Stomach smooth muscle (tissue), 2 donors: ENCODE results near the gene AKR1A1.

ENCODE experiments used
- H3K27ac ChIP-seq: one replicate; pipeline ENCODE4 v1.7.0; 2013; ENCODE audit warnings: mild to moderate bottlenecking, low read length, inconsistent platforms
- H3K27me3 ChIP-seq, 2 donors: one replicate each; pipeline ENCODE4 v1.7.0; 2013; ENCODE audit warnings: low read length in 2 of 2; ENCODE audit not compliant: insufficient read depth in 2 of 2, control insufficient read depth in 1 of 2
- H3K36me3 ChIP-seq, 2 donors: one replicate each; pipeline ENCODE4 v1.7.0; 2013; ENCODE audit warnings: low read length in 2 of 2; ENCODE audit not compliant: control insufficient read depth in 2 of 2, insufficient read depth in 2 of 2
- H3K4me1 ChIP-seq: one replicate; pipeline ENCODE4 v1.7.0; 2013; ENCODE audit warnings: low read length; ENCODE audit not compliant: control insufficient read depth, insufficient read depth
- H3K4me3 ChIP-seq, 2 donors: one replicate each; pipeline ENCODE4 v1.7.0; 2013; ENCODE audit warnings: low read length in 2 of 2
- H3K9ac ChIP-seq, 2 donors: one replicate each; pipeline ENCODE4 v1.7.0; 2013; ENCODE audit warnings: low read length in 2 of 2, mild to moderate bottlenecking in 1 of 2
- H3K9me3 ChIP-seq, 2 donors: one replicate each; pipeline ENCODE4 v1.7.0; 2013; ENCODE audit warnings: low read length in 2 of 2; ENCODE audit not compliant: control insufficient read depth in 2 of 2
- donor health status: healthy.
- donor health status: Pancreatic carcinoma.

The AKR1A1 gene

GRCh38 chr1:45526135-45526644, 24.4 kb upstream of the AKR1A1 start:
- Histone ChIP-seq H3K9me3 (no peaks in the 10 kb centered on the region), H3K27me3 (no peaks in the 10 kb centered on the region), H3K4me3 (no peak overlapping the region), H3K4me1 (no peaks in the 10 kb centered on the region), H3K9ac (no peak overlapping the region), H3K27ac (no peak overlapping the region), H3K36me3 (no peaks in the 10 kb centered on the region)

DNA sequence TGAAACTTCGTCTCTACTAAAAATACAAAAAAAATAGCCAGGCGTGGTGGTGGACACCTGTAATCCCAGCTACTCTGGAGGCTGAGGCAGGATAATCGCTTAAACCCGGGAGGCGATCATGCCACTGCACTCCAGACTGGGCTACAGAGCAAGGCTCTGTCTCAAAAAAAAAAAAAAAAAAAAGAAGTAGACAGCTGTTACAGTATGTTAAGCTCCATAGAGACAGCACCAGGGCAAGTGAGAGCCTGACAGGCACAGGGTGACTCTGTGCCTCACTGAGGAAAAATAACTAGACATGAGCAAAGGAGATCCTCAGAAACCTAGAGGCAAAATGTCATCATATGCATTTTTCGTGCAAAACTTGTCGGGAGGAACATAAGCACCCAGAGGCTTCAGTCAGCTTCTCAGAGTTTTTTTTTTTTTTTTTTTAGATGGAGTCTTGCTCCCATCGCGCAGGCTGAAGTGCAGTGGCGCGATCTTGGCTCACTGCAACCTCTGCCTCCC, 19.9 kb upstream of the AKR1A1 start:
- H3K9me3 ChIP-seq = no peaks in the 10 kb centered on the region
- no peak overlapping the region for H3K27ac ChIP-seq
- H3K36me3 ChIP-seq = no peaks in the 10 kb centered on the region
- H3K27me3 ChIP-seq = no peaks in the 10 kb centered on the region
- no peak overlapping the region for H3K9ac ChIP-seq
- no peak overlapping the region for H3K4me3 ChIP-seq
- H3K4me1 ChIP-seq = no peaks in the 10 kb centered on the region

DNA sequence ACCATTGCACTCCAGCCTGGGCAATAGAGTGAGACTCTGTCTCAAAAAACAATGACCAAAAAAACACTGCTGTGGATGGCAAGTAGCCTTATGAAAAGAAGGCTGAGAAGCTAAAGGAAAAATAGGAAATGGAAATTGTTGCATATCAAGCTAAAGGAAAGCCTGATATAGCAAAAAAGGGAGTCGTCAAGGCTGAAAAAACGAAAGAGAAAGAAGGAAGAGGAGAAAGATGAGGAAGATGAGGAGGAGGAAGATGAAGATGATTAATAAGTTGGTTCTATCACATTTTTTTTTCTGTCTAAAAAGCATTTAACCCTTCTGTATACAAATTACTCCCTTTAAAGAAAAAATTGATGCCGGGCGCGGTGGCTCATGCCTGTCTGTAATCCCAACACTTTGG, 18.8 kb upstream of the AKR1A1 start:
- Histone ChIP-seq H3K9ac (no peak overlapping the region), H3K36me3 (no peaks in the 10 kb centered on the region), H3K27ac (no peak overlapping the region), H3K9me3 (no peaks in the 10 kb centered on the region), H3K4me1 (no peaks in the 10 kb centered on the region), H3K4me3 (no peak overlapping the region), H3K27me3 (no peaks in the 10 kb centered on the region)

DNA sequence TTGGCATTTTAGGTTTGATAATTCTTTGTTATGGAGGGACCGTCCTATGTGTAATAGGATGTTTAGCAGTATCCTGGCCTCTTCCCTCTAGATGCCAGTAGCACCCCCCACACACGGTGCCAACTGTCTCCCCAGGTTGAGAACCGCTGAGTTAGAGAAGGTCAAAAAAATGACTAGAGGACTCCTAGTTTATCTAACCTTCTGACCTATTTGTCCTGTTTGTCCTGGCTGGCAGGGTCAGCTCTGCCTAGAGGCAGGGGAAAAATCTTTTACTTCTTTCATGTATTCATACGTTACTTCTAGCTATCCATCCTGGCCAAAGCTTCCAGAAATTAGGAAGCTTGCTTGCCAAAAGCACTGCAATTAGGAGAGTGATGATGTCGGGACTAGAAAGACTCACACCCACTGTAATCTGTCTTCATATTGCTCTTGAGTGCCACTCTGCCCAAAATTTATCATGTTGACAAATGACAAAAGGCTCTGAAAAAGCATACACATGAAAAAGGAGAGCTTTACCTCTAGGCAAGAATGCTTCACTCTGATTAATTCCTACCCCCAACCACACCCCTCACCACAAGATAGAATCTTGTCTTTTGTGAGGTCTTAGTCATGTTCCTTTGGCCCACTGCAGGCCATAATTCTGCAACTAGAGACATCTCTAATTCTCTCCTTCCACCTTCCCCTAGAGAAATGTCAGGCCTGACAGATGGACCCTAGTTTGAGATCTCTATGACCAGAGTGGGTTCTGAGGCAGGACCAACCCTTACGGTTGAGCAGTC, 14.4 kb upstream of the AKR1A1 start:
- H3K9ac ChIP-seq = no peak overlapping the region
- no peak overlapping the region for H3K27ac ChIP-seq
- H3K36me3 ChIP-seq = no peaks in the 10 kb centered on the region
- H3K4me3 ChIP-seq = no peak overlapping the region
- H3K9me3 ChIP-seq = no peaks in the 10 kb centered on the region
- H3K4me1 ChIP-seq = no peaks in the 10 kb centered on the region
- H3K27me3 ChIP-seq = no peaks in the 10 kb centered on the region

DNA sequence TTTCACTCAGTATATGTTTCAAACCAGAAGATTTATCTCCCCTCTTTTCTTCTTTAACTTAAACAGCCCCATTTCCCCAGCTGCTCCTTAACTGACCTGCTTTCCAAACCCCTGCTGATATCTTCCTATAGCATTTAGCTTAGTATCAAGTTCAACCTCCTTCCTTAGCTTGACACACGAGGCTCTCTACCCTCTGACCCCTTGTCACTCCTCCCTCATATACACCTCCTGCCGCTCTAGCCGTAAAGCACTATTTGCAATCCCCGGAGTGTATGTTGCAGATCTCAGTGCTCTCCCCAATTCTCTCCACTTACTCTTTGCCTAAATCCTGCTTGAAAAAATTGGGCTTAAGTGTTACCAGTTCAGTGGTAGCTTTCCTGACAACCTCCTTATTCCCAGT, 13.7 kb upstream of the AKR1A1 start:
- no peak overlapping the region for H3K4me3 ChIP-seq
- H3K36me3 ChIP-seq = no peaks in the 10 kb centered on the region
- no peaks in the 10 kb centered on the region for H3K27me3 ChIP-seq
- no peaks in the 10 kb centered on the region for H3K4me1 ChIP-seq
- H3K9ac ChIP-seq = no peak overlapping the region
- H3K9me3 ChIP-seq = no peaks in the 10 kb centered on the region
- no peak overlapping the region for H3K27ac ChIP-seq

GRCh38 chr1:45541193-45541592, 9.4 kb upstream of the AKR1A1 start:
- no peak overlapping the region for H3K27ac ChIP-seq
- no peak overlapping the region for H3K9ac ChIP-seq
- H3K36me3 ChIP-seq = no peaks in the 10 kb centered on the region
- H3K4me3 ChIP-seq = no peak overlapping the region
- peaks cover 2 to 4% of the 10 kb centered on the region in 2 donors for H3K27me3 ChIP-seq
- H3K4me1 ChIP-seq = peaks cover 2% of the 10 kb centered on the region
- no peaks in the 10 kb centered on the region for H3K9me3 ChIP-seq

DNA sequence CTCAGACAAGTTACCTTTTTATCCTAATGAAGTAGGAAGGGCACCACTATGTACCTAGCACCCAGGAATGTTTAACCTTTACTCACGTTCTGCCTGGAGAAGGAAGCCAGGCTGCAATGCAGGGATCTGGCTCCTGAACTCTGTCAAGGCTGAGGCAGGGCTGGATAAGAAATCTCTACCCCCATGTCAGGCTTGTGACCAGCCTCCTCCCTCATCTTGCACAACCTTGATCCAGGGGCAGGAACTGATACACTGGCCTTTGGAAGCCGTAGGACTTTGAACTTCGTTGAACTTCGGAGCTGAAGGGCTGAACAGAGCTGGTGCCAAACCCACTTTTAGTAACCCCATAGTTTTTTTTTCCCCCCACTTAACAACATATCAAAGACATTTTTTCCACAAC, 8.0 kb upstream of the AKR1A1 start:
- Histone ChIP-seq H3K36me3 (no peaks in the 10 kb centered on the region), H3K27me3 (peaks cover 2 to 4% of the 10 kb centered on the region in 2 donors), H3K27ac (no peak overlapping the region), H3K9ac (no peak overlapping the region), H3K4me1 (peaks cover 2% of the 10 kb centered on the region), H3K4me3 (no peak overlapping the region), H3K9me3 (no peaks in the 10 kb centered on the region)

GRCh38 chr1:45543581-45544417, 6.8 kb upstream of the AKR1A1 start:
- Histone ChIP-seq H3K36me3 (no peaks in the 10 kb centered on the region), H3K27ac (no peak overlapping the region), H3K27me3 (peaks cover 2 to 4% of the 10 kb centered on the region in 2 donors), H3K9me3 (no peaks in the 10 kb centered on the region), H3K9ac (no peak overlapping the region), H3K4me3 (no peak overlapping the region), H3K4me1 (peaks cover 2% of the 10 kb centered on the region)

GRCh38 chr1:45544530-45544929, 6.1 kb upstream of the AKR1A1 start:
- peaks cover 2% of the 10 kb centered on the region for H3K4me1 ChIP-seq
- H3K9ac ChIP-seq = no peak overlapping the region
- H3K27ac ChIP-seq = no peak overlapping the region
- H3K36me3 ChIP-seq = no peaks in the 10 kb centered on the region
- no peak overlapping the region for H3K4me3 ChIP-seq
- H3K27me3 ChIP-seq = peaks cover 2 to 4% of the 10 kb centered on the region in 2 donors
- no peaks in the 10 kb centered on the region for H3K9me3 ChIP-seq

DNA sequence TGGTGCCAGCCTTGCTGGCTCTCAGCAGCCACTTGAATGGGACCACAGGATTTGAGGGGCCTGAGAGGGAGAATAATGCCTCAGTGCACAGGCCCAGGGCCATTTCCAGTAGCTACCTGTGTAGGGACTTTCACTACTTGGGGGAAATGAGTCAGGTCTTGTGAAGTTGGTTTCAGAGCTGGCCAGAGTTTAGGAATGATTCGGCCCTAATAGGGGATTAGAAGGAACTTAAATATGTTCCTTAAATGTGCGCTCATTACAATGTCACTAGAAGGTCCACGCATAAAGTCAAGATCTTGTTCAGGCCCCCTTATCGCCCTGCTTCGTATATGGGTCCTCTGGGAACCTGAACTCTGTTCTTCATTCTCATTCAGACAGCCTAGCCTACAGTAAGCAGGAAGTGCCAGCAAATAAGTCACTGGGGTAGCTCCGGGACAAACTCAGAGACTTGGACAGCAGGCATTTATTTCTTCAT, 5.6 kb upstream of the AKR1A1 start:
- H3K4me3 ChIP-seq = no peak overlapping the region
- peaks cover 3% of the 10 kb centered on the region for H3K4me1 ChIP-seq
- no peak overlapping the region for H3K9ac ChIP-seq
- H3K27me3 ChIP-seq = peaks cover 2 to 4% of the 10 kb centered on the region in 2 donors
- H3K9me3 ChIP-seq = no peaks in the 10 kb centered on the region
- no peak overlapping the region for H3K27ac ChIP-seq
- H3K36me3 ChIP-seq = no peaks in the 10 kb centered on the region
